T-helper 22 cell (primary cell): Measurements from ENCODE around the gene ESPN.
A peak's percentile ranks its signal among the peaks of the same experiment; 100 is the strongest.
"Not testable (repeated sequence)": the region's sequence is repeated elsewhere in the genome, so short reads cannot be mapped to it uniquely, and the experiment has no call there.

Experiments used
- DNase-seq: peaks from one replicate; pipeline ENCODE4 v3.0.0-alpha.2; 2020; ENCODE audit warnings: low read depth

Gene ESPN

GRCh38 chr1:6427441-6428390 lies 3.1 kb downstream of the ESPN start:
- no peak for DNase-seq

GRCh38 chr1:6428453-6428852 lies 3.9 kb downstream of the ESPN start:
- not testable (repeated sequence) for DNase-seq

- DNase-seq: not testable (repeated sequence)
Observed at GRCh38 chr1:6429660-6430411, 5.3 kb downstream of the ESPN start.

DNA sequence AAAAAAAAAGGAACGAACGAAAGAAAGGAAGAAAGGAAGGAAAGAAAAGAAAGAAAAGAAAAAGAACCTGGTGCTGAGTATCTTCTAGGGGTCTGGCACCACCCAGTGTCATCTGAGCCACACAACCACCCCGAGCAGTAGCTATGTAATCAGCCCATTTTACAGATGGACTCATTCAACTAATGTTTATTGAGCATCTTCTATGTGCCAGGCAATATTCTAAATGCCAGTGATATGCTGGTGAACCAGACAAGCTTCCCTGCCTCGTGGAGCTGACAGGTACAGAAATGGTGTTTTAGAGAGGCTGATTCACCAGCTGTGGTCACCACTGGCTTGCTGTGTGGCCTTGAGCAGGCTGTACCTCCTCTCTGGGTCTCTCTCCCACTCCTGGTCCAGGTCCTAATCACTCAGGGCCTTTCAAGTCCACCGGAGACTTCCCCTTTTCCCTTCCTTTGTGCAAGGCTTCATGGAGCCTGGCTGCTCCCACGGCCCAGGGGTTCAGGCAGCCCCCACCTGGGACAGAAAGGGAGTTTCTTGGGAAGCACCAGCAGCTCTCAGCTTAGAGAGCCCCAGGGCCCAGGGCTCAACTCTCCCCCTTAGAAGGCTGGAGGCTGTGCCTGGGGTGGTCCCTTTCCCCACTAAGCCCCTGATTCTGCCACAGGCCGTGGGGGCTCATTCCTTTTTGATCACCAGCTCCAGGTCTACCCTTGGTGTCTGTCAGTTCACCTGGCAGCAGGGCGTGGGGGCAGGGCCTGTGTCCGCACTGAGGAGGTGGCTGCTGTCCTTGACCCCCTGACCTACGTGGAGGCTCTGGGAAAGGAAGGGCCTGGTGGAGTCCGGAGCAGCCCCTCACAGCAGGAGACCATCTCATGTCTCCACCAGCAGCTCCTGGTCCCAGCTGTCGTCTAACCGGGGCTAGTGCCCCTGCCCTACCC lies 7.3 kb downstream of the ESPN start:
- not testable (repeated sequence) for DNase-seq

DNA sequence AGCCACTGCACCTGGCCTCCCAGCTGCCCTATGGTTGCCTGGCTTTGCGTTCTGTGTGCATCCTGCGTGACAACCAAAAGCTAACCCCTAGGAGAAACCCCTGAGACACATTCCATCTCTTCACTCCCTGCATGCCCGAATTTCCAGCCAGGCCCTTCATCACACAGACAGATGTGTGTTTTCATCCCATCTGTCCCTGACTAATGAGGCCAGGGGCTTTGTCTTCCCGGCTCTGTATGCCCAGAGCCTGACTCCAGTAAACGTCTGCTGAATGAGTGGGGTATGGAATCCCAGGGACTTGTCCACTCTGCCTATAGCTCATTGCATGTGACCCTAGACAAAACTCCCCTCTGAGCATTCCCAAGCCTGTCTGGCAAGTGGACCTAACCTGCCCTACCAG lies 9.6 kb downstream of the ESPN start:
- no peak for DNase-seq

GRCh38 chr1:6435129-6435528 lies 10.6 kb downstream of the ESPN start:
- no peak for DNase-seq

DNA sequence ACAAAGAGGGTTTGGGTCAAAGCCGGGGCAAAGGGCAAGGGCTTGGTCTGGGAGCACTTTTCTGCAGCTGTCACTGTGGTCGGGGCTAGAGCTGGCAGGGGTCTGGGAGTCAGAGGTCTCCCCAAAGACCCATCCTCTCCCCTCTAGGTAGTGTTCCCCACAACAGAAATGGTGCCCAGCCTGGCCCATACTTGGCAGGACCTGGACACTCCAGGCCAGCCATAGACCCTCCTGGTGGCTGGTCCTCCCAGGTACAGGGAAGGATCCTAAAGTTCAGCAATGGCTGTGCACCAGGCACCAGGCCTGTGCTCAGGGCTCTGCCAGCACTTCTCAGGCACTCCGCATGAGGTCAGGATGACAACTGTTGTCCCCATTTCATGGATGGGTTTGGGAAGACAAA lies 11.0 kb downstream of the ESPN start:
- DNase-seq: no peak

DNA sequence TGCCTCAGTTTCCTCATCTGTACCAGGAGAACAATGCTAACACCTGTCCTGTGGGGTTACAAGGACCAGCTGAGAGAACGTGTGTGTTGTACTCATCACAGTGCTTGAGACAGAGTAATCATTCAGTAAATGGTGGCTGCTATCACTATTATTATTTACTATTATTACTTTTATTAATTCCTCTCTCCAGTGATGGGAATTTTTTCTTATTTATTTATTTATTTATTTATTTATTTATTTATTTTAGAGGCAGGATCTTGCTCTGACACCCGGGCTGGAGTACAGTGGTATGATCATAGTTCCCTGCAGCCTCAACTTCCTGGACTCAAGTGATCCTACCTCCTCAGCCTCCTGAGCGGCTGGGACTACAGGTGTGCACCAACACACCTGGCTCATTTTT lies 11.7 kb downstream of the ESPN start:
- DNase-seq: not testable (repeated sequence)

DNA sequence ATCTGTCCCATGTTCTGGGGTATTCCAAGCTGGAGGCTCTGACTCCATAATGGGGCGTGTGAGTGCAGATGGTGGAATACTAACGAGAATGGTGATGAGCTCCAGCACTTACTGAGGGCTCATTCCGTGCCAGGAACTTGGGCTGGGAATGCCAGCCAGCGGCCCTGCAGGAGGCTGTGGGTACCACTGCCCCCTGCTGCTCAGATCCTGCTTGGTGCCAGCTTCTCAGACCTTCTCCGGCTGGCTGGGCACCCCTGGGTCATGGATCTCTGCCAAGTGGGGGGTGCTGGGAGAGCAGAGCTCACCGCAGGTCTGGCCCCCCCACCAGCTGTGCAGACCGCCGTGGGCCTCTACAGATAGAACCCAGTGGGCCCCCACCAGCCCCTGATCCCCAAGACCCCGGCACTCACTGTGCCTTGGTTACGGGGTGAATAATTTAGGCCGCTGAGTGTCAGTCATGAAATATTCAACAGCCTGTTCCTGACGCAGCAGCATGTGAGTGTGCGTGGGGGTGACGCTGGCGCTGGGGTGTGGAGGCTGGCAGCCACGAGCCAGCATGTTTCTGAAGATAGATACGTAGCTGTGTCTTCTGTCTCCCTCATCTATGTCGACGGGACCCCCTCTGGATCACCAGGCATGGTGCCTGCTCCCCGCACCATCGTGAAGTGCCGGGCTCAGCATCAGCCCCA lies 12.6 kb downstream of the ESPN start:
- not testable (repeated sequence) for DNase-seq

DNA sequence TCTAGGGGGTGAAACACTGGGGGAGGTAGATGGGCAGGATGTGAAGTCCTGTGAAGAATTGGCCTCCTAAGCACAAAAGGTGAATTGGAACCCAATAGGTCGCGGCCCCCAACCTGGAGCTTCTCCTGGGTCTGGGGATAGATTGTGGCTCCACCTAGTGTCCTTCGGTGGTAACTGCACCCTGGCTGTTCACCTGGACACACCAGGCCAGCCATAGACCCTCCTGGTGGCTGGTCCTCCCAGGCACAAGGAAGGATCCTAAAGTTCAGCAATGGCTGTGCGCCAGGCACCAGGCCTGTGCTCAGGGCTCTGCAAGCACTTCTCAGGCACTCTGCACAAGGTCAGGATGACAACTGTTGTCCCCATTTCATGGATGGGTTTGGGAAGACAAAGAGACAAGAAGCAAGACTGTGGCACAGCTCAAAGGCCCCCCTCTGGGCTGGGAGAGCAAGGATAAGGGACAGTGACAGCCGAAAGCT lies 13.5 kb downstream of the ESPN start:
- DNase-seq: peak; percentile 49

DNA sequence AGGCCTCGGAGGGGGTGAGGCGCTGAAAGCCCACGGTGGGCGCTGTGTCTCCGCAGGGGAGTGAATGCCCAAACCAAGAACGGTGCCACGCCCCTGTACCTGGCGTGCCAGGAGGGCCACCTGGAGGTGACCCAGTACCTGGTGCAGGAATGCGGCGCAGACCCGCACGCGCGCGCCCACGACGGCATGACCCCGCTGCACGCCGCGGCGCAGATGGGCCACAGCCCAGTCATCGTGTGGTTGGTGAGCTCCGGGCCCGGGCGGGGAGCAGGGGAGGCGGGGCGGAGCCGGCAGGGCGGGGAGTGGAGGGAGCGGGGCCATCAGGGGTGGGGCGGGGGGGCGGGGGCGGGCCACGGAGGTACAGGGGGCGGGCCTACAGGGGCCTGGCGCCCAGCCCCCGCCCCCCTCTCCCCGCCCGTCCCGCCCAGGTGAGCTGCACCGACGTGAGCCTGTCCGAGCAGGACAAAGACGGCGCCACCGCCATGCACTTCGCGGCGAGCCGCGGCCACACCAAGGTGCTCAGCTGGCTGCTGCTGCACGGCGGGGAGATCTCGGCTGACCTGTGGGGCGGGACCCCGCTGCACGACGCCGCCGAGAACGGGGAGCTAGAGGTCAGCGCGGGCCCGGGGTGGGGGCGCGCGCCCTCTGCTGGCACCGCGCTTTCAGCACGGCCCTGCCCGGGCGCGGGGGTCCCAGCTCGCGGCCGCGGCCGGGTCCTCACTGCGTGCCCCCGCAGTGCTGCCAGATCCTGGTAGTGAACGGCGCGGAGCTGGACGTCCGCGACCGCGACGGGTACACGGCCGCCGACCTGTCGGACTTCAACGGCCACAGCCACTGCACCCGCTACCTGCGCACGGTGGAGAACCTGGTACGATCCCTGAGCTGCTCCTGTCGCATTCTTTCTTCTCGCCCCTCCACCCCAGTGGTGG lies 15.9 kb downstream of the ESPN start:
- peak; percentile 69 for DNase-seq

DNA sequence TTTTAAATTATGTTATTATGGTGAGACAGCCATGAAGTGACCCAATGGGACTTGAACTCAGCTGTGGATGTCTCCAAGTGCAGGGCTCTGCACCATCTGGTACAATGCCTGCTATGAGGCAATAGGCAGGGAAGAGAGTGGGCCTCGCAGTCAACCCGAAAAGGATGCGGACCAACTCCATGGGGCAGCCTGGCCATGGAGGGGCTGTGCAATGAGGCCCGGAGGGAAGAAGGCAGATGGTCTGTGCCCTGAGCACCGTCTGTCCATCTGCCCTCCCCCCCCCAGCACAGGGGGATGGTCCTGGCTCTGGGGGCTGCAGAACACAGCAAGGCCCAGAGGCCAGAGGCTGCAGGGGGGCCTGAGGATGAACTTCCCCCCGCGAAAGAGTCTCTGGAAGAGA lies 17.0 kb downstream of the ESPN start:
- no peak for DNase-seq

DNA sequence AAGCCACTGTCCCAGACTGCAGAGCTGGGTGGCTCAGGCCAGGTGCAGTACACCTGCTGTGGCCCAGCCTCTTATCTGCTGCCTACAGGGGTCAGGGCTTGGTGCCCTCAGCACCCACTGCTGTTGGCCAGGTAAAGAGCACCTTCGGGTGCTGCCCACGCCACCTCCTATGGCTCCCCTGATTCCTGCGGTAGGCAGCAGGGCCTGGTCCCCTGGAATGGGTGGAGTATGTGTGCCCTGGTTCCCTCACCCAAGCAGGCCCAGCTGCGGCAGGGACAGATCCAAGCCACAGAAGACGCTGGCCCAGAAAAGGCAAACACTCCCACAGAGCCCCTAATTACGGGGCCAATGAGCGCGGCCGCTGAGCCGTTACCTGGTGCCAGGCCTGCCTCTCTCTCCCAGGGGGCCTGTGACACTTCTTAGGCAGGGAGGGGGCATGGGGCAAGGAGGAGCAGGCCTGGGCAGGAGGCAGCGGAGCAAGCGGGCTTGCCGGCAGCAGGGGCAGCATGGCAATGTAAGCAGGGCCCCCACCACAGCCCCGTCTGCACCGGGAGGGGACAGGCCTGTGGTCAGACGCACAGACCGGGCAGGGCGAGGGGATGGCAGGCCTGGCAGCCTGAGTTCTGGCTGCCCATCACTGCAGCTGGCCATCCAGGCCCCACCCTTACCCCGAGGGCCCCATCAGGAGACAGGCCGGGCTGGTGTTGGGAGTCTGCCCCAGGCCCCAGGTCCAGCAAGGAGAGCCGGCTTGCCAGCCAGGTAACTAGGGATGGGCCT lies 19.0 kb downstream of the ESPN start:
- no peak for DNase-seq

- DNase-seq: no peak
Observed at GRCh38 chr1:6444377-6444776, 19.8 kb downstream of the ESPN start.

DNA sequence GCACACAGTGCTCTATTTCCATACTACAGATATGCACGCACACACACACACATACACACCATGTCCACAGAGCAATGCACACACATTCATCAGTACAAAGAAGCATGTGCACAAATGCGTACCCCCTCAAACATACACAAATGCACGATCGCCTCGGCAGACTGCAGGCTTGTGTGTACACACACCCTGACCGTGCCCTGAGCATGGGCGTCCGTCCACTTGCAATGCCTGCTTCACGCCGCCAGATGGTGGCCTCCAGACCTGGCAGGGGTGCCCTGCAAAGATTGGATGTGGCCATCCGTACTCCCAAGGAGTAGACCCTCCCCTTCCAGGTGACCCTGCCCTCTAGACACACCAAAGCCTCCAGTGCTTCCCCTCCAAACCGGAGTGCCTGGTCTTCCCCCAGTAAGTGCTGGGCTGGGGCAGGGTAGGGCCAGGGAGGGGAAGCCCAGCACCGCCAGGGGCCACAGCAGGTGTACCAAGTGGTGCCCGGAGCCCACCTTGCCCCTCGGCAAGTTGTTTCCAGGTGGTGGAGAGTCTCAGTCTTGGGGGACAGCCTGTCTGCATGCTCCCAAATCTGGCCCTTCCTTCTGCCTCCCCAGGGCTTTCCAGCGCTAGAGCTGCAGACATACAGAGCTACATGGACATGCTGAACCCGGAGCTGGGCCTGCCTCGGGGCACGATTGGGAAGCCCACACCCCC lies 20.6 kb downstream of the ESPN start:
- DNase-seq: no peak

DNA sequence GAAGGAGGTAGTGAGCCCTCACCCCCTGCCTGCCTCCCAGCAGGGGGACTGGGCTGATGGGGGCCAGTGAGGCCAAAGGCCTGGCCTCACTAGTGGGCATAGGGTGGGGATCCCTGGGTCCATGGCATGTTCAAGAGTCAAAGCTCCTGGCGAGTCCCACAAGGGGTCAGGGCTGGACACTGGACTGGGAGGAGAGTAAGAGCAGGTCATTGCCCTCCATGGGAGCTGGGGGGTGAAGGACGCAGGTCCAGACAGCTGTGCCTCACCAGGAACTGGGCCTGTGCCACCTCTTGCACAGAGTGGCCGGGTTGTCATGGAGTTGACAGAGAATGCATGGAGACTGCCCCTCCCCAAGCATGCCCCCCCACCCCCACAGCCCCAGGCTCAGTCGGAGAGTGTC lies 21.4 kb downstream of the ESPN start:
- DNase-seq: not testable (repeated sequence)

DNA sequence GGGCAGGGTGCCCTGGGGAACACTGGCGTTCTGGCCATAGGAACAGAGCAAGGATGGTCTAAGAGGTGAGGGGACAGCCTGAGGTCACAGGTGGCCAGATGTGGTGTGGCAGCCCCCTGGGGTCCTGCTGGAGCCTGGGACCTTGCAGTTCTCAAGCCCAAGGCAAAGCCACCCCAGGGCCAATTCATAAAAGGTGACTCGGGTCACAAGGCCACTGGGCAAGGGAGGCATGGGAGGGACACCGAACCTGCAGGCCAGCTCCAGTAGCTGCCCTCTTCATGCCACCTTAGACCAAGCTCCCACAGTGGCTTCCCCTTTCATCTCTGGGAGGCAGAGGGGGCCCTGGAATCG lies 22.1 kb downstream of the ESPN start:
- DNase-seq: no peak

GRCh38 chr1:6447016-6447817 lies 22.6 kb downstream of the ESPN start:
- no peak for DNase-seq
